Measurements from ENCODE around the gene PDGFA. TPM values are rescaled to one million over a fixed set of nuclear protein-coding genes. Genes with fewer than 3 reads are reported as not detected.

Gene PDGFA
- total and polyA plus RNA-seq, 4 donors, result 25.5 to 76.8 (median 58.3) TPM

DNA sequence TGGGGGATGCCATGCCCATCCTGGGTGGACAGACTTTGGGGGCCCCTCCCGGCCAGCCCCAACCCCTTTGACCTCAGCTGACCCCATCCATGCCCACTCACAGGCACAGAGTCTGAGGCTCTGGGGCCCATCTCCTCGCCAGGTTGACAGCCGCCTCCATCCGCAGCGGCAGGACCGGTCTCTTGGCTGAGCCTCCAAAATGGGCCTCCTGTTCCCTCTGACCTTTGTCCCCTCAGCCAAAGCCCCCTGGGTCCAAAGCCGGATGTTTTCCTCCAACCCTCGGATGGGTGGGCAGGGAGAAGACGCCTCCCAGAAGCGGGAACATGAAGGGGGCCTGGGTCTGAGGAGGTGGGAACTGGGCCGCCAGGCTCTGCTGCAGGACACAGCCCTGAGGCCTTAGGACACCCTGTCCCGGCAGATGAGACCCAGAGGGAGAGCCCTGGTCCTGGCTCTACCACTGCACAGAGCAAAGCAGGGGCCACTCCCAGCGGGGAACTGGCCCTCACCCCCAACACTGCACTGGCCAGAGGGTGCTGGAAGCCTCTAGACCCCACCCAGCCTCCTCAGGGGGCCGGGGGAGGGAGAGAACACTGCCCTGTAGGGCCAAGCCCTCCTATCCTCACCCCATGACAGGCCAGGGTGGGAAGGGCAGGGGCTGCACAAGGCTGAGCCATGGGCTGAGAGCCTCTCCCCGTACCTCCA is 12.6 kb downstream of the PDGFA start:
- Histone ChIP-seq H3K4me3 (ENCODE audit: low read depth, low read length) (no peak overlapping the region), H3K27ac (ENCODE audit: low read depth, low read length) (no peak overlapping the region), H3K27me3 (ENCODE audit: control insufficient read depth, insufficient read depth, low read length) (no peaks in the 10 kb centered on the region), H3K36me3 (ENCODE audit: control insufficient read depth, insufficient read depth, low read length) (peaks cover 88% of the 10 kb centered on the region), H3K9me3 (ENCODE audit: control insufficient read depth, insufficient read depth, low read length) (no peaks in the 10 kb centered on the region), H3K4me1 (ENCODE audit: control insufficient read depth, insufficient read depth, low read length) (peaks cover 10% of the 10 kb centered on the region)
- WGBS (ENCODE audit: insufficient coverage), result 89% methylated on average over 14 of the region's 15 CpGs
- no peak for DNase-seq (ENCODE audit: low read depth in 4 of 6, low spot score in 6 of 6)

DNA sequence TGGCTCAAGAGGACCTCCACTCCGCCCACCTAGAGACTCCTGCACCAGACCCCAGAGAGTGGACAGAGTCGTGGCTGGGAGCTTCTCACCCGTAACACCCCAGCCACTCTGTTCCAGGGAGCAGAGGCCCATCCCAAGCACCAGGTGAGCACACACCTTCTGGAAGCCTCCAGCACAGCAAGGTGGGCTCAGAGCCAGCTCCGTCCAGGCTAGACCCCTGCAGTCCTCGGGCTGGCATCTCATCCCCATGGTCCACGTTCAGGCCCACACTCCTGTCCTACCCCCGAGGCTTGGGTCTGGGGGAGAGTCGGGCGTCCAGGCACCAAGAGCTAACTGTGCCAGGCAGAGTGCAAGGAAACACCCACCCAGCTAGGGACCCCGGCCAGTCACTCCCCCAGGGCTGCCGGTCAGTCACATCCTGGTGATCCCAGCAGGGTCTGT is 13.2 kb downstream of the PDGFA start:
- H3K9me3 ChIP-seq (ENCODE audit: control insufficient read depth, insufficient read depth, low read length), result no peaks in the 10 kb centered on the region
- WGBS (ENCODE audit: insufficient coverage), result 93% methylated on average over 11 of the region's 11 CpGs

DNA sequence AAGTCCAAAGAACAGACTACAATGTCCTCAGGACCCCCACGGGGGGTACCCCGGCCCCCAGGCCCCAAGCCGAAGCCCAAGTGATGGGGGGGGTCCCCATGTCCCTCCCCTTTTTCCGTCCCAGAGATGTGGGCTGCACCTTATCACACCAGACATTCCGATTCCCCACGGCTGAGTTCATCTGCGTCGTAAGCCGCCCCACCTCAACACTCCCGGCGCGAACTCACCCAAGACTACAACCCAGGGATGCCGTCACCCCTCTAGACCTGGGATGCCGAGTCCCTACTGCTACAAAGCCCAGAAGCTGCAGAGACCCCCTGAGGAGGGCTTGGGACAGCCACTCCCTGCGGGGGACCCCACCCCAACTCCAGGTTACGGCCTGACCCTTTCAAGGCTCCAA is 14.5 kb downstream of the PDGFA start:
- DNase-seq (ENCODE audit: low read depth in 4 of 6, low spot score in 6 of 6), result no peak
- no peaks in the 10 kb centered on the region for H3K9me3 ChIP-seq (ENCODE audit: control insufficient read depth, insufficient read depth, low read length)
- H3K4me3 ChIP-seq (ENCODE audit: low read depth, low read length), result no peak overlapping the region
- peaks cover 90% of the 10 kb centered on the region for H3K36me3 ChIP-seq (ENCODE audit: control insufficient read depth, insufficient read depth, low read length)
- H3K4me1 ChIP-seq (ENCODE audit: control insufficient read depth, insufficient read depth, low read length), result peaks cover 10% of the 10 kb centered on the region
- no peak overlapping the region for H3K27ac ChIP-seq (ENCODE audit: low read depth, low read length)
- H3K27me3 ChIP-seq (ENCODE audit: control insufficient read depth, insufficient read depth, low read length), result no peaks in the 10 kb centered on the region
- WGBS (ENCODE audit: insufficient coverage), result 95% methylated on average over 15 of the region's 16 CpGs

More for the DNA sequence above, 13.2 kb downstream of the PDGFA start:
- H3K36me3 ChIP-seq (ENCODE audit: control insufficient read depth, insufficient read depth, low read length), result peaks cover 87% of the 10 kb centered on the region
- no peaks in the 10 kb centered on the region for H3K27me3 ChIP-seq (ENCODE audit: control insufficient read depth, insufficient read depth, low read length)
- no peak for DNase-seq (ENCODE audit: low read depth in 4 of 6, low spot score in 6 of 6)
- no peak overlapping the region for H3K27ac ChIP-seq (ENCODE audit: low read depth, low read length)
- peaks cover 10% of the 10 kb centered on the region for H3K4me1 ChIP-seq (ENCODE audit: control insufficient read depth, insufficient read depth, low read length)
- no peak overlapping the region for H3K4me3 ChIP-seq (ENCODE audit: low read depth, low read length)

DNA sequence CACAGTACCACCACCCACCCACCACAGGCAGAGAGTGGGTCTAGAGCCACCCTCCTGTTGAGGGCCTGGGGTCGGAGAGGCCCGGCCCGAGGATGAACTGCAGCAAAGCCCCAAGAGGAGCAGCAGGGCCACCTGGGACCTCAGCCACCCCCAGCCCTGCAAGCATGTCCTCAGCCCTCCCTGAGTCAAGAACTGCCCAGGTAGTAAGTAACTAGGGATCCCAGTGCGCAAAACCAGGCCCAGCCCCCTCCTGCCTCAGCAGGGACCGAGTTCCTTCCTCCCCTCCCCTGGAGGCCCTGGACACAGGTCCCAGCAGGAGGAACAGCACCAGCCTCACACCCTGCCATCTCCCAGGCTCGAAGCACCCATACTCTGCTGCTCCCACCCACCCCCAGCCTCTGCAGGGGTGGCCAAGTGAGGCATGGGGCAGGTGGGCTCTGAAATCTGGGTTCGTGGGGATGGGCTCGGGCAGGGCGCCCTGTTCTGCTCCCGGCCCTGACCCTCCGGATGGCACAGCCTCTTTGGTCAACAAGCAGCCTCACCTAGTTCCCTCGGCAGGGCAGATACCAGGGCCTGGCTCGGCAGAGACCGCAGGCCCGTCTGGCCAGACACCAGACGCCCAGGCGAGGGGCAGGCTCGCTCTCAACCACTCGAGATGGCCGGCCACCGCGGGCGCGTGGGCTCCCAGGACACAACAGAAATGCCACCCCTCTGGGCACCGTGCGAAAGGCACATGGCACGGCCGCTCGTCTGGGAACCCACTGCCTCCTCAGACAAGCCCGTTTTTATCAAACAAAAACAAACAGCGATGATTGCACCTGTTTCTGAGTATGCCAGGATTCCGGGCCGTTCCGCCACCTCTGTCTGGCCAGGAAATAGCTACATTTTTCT is 15.2 kb downstream of the PDGFA start:
- 89% methylated on average over 31 of the region's 34 CpGs for WGBS (ENCODE audit: insufficient coverage)

DNA sequence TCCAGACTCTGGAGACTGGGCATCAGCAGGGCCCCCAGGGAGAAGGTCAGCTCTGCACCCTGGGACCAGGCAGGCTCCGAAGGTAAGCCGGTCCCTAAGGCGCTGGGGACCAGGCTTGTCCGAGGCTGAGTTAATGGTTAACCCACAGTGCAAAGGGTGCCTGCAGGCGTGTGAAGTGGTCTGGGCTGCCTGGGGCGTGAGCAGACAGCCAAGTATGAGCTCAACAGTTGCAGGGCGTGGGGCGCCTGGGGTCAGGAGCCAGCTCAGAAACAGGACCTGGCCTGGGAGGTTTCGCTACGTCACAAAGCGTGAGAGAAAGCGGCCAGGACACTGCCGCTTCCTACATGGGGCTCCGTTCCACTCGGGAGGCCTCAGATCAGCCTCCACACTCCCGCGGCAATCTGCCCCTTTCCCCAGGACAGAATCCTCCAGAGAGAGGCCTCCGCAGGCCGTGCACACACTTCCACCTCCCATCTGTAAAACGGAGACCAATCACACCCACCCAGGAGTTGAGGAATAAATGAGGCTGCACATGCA is 16.0 kb downstream of the PDGFA start:
- 61% methylated on average over 16 of the region's 20 CpGs for WGBS (ENCODE audit: insufficient coverage)
- no peak for DNase-seq (ENCODE audit: low read depth in 4 of 6, low spot score in 6 of 6)
- H3K36me3 ChIP-seq (ENCODE audit: control insufficient read depth, insufficient read depth, low read length), result peaks cover 86% of the 10 kb centered on the region
- no peaks in the 10 kb centered on the region for H3K27me3 ChIP-seq (ENCODE audit: control insufficient read depth, insufficient read depth, low read length)
- no peaks in the 10 kb centered on the region for H3K9me3 ChIP-seq (ENCODE audit: control insufficient read depth, insufficient read depth, low read length)
- H3K27ac ChIP-seq (ENCODE audit: low read depth, low read length), result no peak overlapping the region
- no peak overlapping the region for H3K4me3 ChIP-seq (ENCODE audit: low read depth, low read length)
- peaks cover 14% of the 10 kb centered on the region for H3K4me1 ChIP-seq (ENCODE audit: control insufficient read depth, insufficient read depth, low read length)

More for the DNA sequence above, 15.2 kb downstream of the PDGFA start:
- H3K4me3 ChIP-seq (ENCODE audit: low read depth, low read length), result no peak overlapping the region
- peaks cover 10% of the 10 kb centered on the region for H3K4me1 ChIP-seq (ENCODE audit: control insufficient read depth, insufficient read depth, low read length)
- H3K36me3 ChIP-seq (ENCODE audit: control insufficient read depth, insufficient read depth, low read length), result peaks cover 89% of the 10 kb centered on the region
- no peaks in the 10 kb centered on the region for H3K27me3 ChIP-seq (ENCODE audit: control insufficient read depth, insufficient read depth, low read length)
- no peak overlapping the region for H3K27ac ChIP-seq (ENCODE audit: low read depth, low read length)
- no peaks in the 10 kb centered on the region for H3K9me3 ChIP-seq (ENCODE audit: control insufficient read depth, insufficient read depth, low read length)
- no peak for DNase-seq (ENCODE audit: low read depth in 4 of 6, low spot score in 6 of 6)

DNA sequence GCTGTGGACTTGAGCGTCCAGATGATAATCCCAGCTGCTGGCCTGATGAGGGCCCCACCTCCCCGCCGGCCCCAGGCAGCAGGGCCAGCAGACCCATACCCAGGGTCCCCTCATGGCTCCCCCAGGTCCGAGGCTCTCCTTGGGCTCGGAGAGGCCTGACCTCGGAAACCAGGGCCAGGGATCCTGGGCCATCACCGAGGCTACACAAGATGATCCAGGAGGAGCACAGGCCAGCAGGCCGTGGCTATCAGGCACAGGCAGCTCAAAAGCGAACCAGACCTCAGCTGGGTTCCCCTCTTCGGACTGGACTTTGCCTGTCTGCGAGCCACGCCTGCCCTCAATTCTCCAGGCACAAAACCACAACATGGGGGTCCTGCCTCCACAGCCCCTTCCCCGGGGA is 17.4 kb downstream of the PDGFA start:
- Histone ChIP-seq H3K4me1 (ENCODE audit: control insufficient read depth, insufficient read depth, low read length) (peaks cover 14% of the 10 kb centered on the region), H3K27ac (ENCODE audit: low read depth, low read length) (no peak overlapping the region), H3K4me3 (ENCODE audit: low read depth, low read length) (no peak overlapping the region), H3K9me3 (ENCODE audit: control insufficient read depth, insufficient read depth, low read length) (no peaks in the 10 kb centered on the region), H3K36me3 (ENCODE audit: control insufficient read depth, insufficient read depth, low read length) (peaks cover 76% of the 10 kb centered on the region), H3K27me3 (ENCODE audit: control insufficient read depth, insufficient read depth, low read length) (no peaks in the 10 kb centered on the region)
- no peak for DNase-seq (ENCODE audit: low read depth in 4 of 6, low spot score in 6 of 6)
- 85% methylated on average over 13 of the region's 13 CpGs for WGBS (ENCODE audit: insufficient coverage)

DNA sequence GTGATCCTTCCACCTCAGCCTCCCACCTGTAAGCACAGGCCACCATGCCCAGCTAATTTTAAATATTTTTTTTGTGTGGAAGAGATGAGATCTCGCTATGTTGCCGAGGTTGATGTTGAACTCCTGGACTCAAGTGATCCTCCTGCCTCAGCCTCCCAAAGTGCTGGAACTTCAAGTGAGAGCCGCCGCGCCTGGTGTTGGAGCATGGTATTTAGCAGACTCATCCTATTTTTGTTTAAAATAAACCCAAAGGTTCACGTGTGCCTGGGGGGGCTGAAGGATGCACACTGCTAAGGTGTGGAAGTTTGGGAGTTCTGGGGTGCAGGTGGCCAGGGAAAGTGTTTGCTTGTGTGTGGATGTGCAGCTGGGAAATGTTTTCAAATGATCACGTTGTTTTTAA is 18.1 kb downstream of the PDGFA start:
- no peaks in the 10 kb centered on the region for H3K27me3 ChIP-seq (ENCODE audit: control insufficient read depth, insufficient read depth, low read length)
- 93% methylated on average over 3 of the region's 7 CpGs for WGBS (ENCODE audit: insufficient coverage)
- peaks cover 75% of the 10 kb centered on the region for H3K36me3 ChIP-seq (ENCODE audit: control insufficient read depth, insufficient read depth, low read length)
- peaks cover 14% of the 10 kb centered on the region for H3K4me1 ChIP-seq (ENCODE audit: control insufficient read depth, insufficient read depth, low read length)
- no peak overlapping the region for H3K27ac ChIP-seq (ENCODE audit: low read depth, low read length)
- no peaks in the 10 kb centered on the region for H3K9me3 ChIP-seq (ENCODE audit: control insufficient read depth, insufficient read depth, low read length)
- H3K4me3 ChIP-seq (ENCODE audit: low read depth, low read length), result no peak overlapping the region
- DNase-seq (ENCODE audit: low read depth in 4 of 6, low spot score in 6 of 6), result no peak

DNA sequence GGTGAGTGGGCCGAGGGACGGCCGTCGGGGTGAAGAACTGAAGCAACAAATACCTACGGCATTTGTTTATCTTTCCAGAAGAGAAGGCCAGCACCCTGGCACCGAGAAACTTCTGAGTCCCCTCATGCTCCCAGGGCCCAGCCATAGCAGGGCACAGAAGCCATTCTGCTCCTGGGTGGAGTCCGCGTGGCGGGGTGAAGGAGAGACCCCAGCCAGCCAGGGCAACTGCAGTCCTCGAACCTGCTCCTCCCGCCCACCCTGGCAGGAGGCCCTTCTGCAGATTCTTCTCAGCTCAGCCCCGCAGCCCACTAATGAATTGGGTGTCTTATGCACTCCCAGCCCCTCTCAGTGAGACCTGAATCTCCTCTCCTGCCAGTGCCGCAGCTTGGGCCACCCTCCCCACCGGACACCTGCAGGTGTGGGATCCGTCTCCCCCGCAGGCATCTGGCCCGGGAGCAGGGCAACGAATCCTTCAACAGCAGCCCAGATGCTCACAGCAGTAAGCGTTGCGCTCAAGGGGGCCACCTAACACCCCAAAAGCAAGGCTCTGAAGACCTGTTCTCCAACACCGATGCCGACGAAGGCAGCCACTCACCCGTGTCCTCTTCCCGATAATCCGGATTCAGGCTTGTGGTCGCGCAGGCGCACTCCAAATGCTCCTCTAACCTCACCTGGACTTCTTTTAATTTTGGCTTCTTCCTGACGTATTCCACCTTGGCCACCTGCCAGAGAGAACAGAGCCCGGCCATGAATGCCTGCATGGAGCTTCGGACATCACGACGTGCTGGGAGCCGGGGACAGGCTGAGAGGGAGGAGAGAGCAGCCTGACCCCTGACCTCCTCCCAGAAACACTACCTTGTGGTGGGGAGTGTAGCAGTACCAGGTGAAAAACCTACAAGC is 18.9 kb downstream of the PDGFA start:
- no peak overlapping the region for H3K27ac ChIP-seq (ENCODE audit: low read depth, low read length)
- H3K9me3 ChIP-seq (ENCODE audit: control insufficient read depth, insufficient read depth, low read length), result no peaks in the 10 kb centered on the region
- H3K4me1 ChIP-seq (ENCODE audit: control insufficient read depth, insufficient read depth, low read length), result peaks cover 18% of the 10 kb centered on the region
- peaks cover 78% of the 10 kb centered on the region for H3K36me3 ChIP-seq (ENCODE audit: control insufficient read depth, insufficient read depth, low read length)
- no peak overlapping the region for H3K4me3 ChIP-seq (ENCODE audit: low read depth, low read length)
- H3K27me3 ChIP-seq (ENCODE audit: control insufficient read depth, insufficient read depth, low read length), result no peaks in the 10 kb centered on the region
- 92% methylated on average over 29 of the region's 35 CpGs for WGBS (ENCODE audit: insufficient coverage)
- no peak for DNase-seq (ENCODE audit: low read depth in 4 of 6, low spot score in 6 of 6)

DNA sequence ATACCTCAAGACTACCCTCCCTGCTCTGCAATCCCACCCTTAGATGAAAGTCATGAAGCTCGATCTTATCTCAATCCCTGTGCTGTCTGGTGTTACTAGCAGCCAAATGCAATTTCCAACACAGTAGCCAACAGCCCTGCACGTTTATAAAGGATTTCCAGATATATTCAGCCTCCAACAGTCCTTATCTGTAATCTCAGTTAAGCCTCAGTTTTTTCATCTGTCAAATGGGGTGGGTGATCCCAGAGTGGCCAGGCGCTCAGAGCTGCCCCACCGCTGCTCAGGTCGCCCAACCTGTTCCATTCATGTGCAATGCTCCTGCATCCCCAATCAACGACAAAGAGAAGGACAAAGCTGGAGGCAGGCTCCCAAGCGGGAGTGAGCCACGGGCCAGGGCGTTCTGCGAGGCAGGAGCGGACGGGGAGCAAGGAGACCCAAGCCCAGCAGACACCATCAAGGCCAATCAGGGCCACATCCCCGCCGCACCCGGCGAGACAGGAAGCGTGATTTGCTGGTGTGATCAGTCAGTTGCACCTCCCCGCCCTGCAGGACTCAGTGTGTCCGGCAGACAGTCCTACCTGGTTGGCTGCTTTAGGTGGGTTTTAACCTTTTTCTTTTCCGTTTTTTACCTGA is 19.7 kb downstream of the PDGFA start:
- H3K36me3 ChIP-seq (ENCODE audit: control insufficient read depth, insufficient read depth, low read length), result peaks cover 79% of the 10 kb centered on the region
- 96% methylated on average over 20 of the region's 20 CpGs for WGBS (ENCODE audit: insufficient coverage)
- no peaks in the 10 kb centered on the region for H3K9me3 ChIP-seq (ENCODE audit: control insufficient read depth, insufficient read depth, low read length)
- DNase-seq (ENCODE audit: low read depth in 4 of 6, low spot score in 6 of 6), result no peak
- H3K4me3 ChIP-seq (ENCODE audit: low read depth, low read length), result no peak overlapping the region
- H3K27ac ChIP-seq (ENCODE audit: low read depth, low read length), result no peak overlapping the region
- peaks cover 19% of the 10 kb centered on the region for H3K4me1 ChIP-seq (ENCODE audit: control insufficient read depth, insufficient read depth, low read length)
- H3K27me3 ChIP-seq (ENCODE audit: control insufficient read depth, insufficient read depth, low read length), result no peaks in the 10 kb centered on the region

Measured in spinal cord (tissue), 10 donors.